Measurements from ENCODE around the gene PAX5. TPM values are rescaled to one million over a fixed set of nuclear protein-coding genes. Genes with fewer than 3 reads are reported as not detected.

PAX5 gene
- total RNA-seq, 3 donors from 2014 or later = 1.2 to 8.6 (median 1.7) TPM

DNA sequence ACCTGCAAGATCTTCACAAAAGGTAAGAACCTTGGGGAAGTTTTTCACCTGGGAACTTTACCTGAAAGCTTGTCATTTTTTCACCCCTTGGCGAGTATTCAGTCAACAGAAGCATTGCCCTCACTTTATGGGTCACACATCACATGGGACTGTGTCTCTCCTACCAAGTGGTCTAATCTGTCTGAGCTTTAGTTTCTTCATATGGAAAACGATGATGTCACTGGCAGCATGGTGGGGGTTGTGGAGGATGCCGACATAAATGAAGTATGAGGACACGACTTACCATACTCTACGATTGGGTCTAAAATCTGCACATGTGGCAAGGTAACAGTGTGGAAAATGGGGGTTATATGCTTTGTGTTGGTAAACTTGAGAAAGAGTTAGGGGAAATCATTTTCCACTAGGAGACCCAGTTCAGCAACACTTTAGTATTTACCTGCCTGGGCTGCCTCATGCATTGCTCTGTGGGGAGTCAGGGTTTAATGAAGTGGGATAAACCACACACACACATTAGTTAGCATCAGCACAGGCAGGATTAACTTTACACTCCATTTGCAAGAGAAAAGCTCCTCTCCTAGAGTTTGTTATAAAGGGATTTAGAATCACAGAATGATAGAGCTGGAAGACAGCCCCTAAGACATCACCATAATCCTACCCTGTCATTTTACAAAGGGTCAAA, 19.8 kb upstream of the PAX5 start:
- H3K4me1 Mint-ChIP-seq (ENCODE audit: low read depth) = no peaks in the 10 kb centered on the region
- no peaks in the 10 kb centered on the region for H3K36me3 Mint-ChIP-seq (ENCODE audit: insufficient read depth)
- no peak overlapping the region for H3K4me3 Mint-ChIP-seq
- peaks cover 46% of the 10 kb centered on the region for H3K27me3 Mint-ChIP-seq (ENCODE audit: low read depth)
- DNase-seq = no peak
- ATAC-seq = no peak
- no peaks in the 10 kb centered on the region for H3K9me3 Mint-ChIP-seq

DNA sequence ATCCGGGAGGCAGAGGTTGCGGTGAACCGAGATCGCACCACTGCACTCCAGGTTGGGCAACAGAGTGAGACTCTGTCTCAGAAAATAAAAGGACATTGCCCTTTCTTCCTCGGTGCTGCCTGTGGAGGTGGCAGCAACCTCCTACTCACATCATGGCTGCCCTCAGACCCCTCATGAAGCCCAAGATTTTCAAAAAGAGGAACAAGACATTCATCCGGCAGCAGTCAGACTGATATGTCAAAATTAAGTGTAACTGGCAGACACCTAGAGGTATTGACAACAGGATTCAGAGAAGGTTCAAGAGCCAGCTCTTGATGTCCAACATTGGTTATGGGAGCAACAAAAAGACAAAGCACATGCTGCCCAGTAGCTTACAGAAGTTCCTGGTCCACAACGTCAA, 12.6 kb upstream of the PAX5 start:
- H3K27me3 Mint-ChIP-seq (ENCODE audit: low read depth) = peaks cover 37% of the 10 kb centered on the region
- H3K36me3 Mint-ChIP-seq (ENCODE audit: insufficient read depth) = no peaks in the 10 kb centered on the region
- no peaks in the 10 kb centered on the region for H3K4me1 Mint-ChIP-seq (ENCODE audit: low read depth)
- H3K9me3 Mint-ChIP-seq = no peaks in the 10 kb centered on the region
- no peak for ATAC-seq
- no peak for DNase-seq
- H3K4me3 Mint-ChIP-seq = no peak overlapping the region

DNA sequence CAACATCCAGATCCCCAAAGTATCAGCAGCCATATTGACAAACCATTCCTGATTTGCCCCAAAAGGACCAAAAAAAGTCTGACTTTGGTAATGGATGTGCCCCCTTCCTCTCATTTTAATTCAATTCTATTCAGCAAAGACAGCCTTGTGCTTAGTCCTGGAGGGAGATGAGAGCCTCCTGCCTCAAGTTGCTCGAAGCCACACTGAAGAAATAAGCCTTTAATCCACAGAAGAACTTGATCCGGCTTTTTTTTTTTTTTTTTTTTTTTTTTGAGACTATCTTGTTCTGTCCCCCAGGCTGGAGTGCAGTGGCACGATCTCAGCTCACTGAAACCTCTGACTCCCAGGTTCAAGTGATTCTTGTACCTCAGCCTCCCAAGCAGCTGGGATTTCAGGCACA, 8.4 kb upstream of the PAX5 start:
- peaks cover 2% of the 10 kb centered on the region for H3K36me3 Mint-ChIP-seq (ENCODE audit: insufficient read depth)
- H3K27me3 Mint-ChIP-seq (ENCODE audit: low read depth) = peaks cover 58% of the 10 kb centered on the region
- ATAC-seq (no peak), DNase-seq (no peak)
- no peaks in the 10 kb centered on the region for H3K9me3 Mint-ChIP-seq
- H3K4me1 Mint-ChIP-seq (ENCODE audit: low read depth) = peaks cover 6% of the 10 kb centered on the region
- H3K4me3 Mint-ChIP-seq = no peak overlapping the region

DNA sequence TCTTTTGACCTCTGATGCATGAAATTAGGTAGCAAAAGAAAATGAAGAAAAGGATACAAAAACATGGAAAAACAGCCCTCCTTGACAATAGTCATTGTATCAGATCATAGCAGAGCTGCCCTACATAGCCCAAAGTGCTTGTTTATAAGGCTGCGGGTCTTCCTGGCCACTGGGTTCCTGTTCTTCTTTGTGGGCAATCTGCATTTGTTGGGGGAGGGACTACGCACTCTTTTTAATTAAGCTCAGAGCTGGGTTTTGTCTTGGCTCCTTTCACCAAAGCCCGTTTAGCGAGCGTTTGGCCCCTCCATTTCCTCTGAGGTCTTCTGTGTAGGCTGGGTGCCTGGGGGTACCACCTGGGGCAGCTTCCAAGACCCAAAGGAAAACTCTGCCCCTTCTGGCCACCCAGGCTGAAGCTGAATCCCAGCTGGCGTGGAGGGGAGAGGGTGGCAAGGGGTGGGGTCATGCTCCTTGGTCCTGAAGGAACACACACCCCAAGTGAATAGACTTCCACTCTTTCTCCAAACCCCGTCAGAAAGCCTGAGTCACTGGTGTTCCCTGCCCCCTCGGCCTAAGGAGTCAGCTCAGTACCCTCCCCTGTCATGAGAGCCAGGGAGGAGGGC, 6.5 kb upstream of the PAX5 start:
- Mint-ChIP-seq H3K4me3 (no peak overlapping the region), H3K9me3 (no peaks in the 10 kb centered on the region), H3K36me3 (ENCODE audit: insufficient read depth) (peaks cover 7% of the 10 kb centered on the region), H3K27me3 (ENCODE audit: low read depth) (peaks cover 71% of the 10 kb centered on the region), H3K4me1 (ENCODE audit: low read depth) (peaks cover 22% of the 10 kb centered on the region)
- ATAC-seq (no peak), DNase-seq (no peak)

DNA sequence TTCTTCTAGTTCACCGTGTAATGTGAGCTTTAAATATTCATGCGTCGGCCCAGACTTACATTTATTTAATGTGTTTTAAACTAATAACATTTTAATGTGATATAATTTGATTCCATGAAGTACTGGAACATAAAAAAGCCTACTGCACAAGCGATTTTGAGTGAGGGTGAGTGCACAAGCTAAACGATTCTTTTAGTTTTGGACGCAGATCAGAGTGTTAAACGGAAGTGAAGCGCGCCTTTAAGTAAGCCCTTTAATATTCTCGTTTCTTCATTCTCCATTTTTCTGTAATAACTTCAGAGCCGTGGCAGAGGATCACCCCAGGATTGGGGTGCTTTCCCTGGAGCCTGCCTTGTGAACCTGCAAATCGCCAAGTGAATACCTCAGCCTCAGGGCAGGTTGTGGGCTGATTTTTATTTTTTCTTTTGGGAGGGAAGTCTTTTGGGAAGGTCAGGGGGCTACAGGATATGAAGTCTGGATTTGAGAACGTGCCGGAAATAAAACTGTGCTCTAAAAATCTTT, 4.9 kb upstream of the PAX5 start:
- H3K4me1 Mint-ChIP-seq (ENCODE audit: low read depth) = peaks cover 33% of the 10 kb centered on the region
- peaks cover 7% of the 10 kb centered on the region for H3K36me3 Mint-ChIP-seq (ENCODE audit: insufficient read depth)
- peaks cover 73% of the 10 kb centered on the region for H3K27me3 Mint-ChIP-seq (ENCODE audit: low read depth)
- no peak overlapping the region for H3K4me3 Mint-ChIP-seq
- no peaks in the 10 kb centered on the region for H3K9me3 Mint-ChIP-seq
- DNase-seq (no peak), ATAC-seq (no peak)

DNA sequence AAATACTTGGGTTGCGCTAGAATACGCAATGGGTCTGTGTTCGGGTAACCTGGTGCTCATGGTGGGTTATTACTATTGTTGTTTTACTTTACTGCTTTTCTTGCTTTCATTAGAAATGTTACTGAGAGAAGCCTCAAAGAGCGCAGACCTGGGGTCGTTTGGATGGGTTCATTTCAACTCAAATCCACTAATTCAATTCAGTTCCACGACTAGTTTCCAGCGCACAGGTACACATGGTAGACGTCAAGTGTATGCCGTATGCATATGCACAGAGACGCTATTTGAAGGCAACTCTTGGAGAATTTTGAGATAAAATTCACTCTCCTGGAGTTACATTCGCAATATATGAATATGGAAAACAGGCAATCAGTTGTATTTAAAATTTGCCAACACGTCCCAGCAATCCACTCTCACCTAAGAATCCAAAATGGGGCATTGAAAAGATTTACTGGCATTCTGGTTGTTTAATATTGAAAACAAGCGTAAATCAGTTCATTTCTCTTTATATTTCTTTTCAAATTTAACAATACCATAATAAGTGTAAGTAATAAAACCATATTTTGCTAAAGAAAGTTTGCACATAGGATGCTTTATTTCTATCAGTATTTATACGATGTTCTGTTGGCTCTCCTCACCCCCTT, 4.4 kb upstream of the PAX5 start:
- Mint-ChIP-seq H3K4me3 (peak overlapping the region; percentile 86), H3K36me3 (ENCODE audit: insufficient read depth) (peaks cover 7% of the 10 kb centered on the region), H3K9me3 (no peaks in the 10 kb centered on the region), H3K27me3 (ENCODE audit: low read depth) (peaks cover 75% of the 10 kb centered on the region), H3K4me1 (ENCODE audit: low read depth) (peaks cover 36% of the 10 kb centered on the region)
- DNase-seq = no peak
- ATAC-seq = no peak

DNA sequence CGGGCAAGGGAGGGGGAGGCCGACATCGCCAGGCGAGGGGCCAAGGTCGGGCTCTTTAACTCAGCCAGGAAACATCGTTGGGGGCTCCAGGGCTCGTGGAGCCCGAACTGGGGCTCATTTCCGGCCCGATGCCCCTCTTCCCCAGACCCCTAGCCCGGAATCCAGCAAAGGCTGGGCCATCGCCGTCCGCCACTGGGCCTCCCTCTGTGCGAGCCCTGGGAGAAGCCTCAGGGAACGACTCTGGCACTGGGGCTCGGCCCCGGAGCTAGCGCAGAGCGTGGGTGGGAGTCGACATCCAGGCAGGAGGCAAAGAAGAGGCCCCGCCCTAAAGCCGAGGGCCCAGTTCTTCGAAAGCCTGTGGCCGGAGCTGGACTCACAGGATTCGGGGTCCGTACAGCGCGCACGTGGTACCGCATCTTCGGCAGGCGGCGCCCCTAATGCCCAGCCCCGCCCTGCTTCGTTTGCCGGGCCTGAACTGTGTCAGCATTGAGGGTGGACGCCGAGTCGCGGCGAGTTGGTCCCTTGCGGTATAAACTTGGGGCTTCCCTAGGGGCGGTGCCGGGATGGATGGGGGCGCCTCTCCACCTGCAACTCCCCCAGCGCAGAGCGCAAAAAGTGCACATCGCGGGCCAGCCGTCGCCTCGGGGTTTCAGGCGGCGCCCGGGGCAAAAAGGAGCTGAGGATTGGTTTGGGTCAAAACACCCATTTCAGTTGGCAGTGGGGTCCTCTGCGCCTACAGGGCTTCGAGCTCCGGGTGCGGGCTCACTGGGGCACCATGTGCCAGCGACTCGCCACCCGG, 3.6 kb upstream of the PAX5 start:
- Mint-ChIP-seq H3K27me3 (ENCODE audit: low read depth) (peaks cover 81% of the 10 kb centered on the region), H3K4me1 (ENCODE audit: low read depth) (peaks cover 36% of the 10 kb centered on the region), H3K36me3 (ENCODE audit: insufficient read depth) (peaks cover 7% of the 10 kb centered on the region), H3K4me3 (peak overlapping the region; percentile 86), H3K9me3 (no peaks in the 10 kb centered on the region)
- DNase-seq (no peak), ATAC-seq (peak; percentile 4 to 11)

DNA sequence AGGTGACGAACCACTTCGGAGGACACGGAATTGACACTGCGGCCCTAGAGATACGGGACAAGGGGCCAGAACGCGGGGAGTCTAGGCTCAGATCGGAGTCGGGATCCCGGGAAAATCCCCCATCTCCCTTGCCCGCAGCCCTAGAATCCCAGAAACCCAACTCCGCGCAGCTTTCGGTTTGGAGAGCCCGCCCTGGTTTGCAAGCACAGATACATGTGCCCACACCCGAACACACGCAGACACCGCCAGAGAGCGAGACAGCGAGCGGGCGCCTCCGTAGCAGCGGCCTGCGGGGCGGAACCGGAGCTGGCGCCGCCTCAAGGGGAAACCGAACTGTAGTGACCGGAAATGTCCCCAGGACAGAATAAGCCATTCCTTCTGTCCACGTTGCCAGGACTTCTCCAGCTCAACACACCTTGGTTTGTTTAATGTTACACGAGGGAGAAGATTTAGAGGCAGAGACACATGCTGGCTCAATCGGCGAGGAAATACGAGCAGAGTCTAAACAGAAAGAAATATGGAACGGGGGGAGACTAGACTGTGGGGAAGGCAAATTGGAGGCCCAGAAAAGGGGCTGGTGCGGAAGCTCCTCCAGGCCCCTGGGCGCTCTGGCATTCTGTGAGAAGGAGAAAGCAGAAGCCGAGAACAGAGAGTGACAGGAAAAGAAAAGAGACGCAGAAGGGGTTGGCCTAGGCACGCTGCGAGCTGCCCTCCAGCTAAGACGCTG, 2.9 kb upstream of the PAX5 start:
- peaks cover 86% of the 10 kb centered on the region for H3K27me3 Mint-ChIP-seq (ENCODE audit: low read depth)
- DNase-seq = peak; percentile 38
- ATAC-seq = peak; percentile 75 to 76
- H3K36me3 Mint-ChIP-seq (ENCODE audit: insufficient read depth) = peaks cover 7% of the 10 kb centered on the region
- peak overlapping the region; percentile 86 for H3K4me3 Mint-ChIP-seq
- no peaks in the 10 kb centered on the region for H3K9me3 Mint-ChIP-seq
- H3K4me1 Mint-ChIP-seq (ENCODE audit: low read depth) = peaks cover 36% of the 10 kb centered on the region

DNA sequence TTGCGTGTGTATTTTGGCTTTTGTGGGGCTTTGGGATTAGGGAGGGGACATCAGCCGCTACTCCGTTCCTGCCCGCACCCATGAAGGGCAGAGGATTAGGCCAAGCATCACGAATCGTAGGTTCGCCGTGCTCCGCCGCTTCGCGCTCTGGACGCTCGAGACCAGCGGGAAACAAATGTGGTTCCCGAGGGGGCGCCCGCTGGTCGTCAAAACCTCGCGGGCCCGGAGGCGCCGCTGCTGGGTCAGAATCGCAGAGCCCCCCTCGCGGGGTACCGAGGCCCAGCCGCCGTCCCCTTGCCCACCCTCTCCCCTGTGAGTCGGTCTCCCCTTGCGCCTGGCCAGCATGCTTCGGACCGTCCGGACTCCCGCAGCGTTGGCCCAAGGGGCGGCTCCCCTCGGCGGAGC, 2.3 kb upstream of the PAX5 start:
- peaks cover 7% of the 10 kb centered on the region for H3K36me3 Mint-ChIP-seq (ENCODE audit: insufficient read depth)
- H3K27me3 Mint-ChIP-seq (ENCODE audit: low read depth) = peaks cover 89% of the 10 kb centered on the region
- H3K4me3 Mint-ChIP-seq = peak overlapping the region; percentile 86
- DNase-seq (no peak), ATAC-seq (no peak)
- no peaks in the 10 kb centered on the region for H3K9me3 Mint-ChIP-seq
- H3K4me1 Mint-ChIP-seq (ENCODE audit: low read depth) = peaks cover 36% of the 10 kb centered on the region

DNA sequence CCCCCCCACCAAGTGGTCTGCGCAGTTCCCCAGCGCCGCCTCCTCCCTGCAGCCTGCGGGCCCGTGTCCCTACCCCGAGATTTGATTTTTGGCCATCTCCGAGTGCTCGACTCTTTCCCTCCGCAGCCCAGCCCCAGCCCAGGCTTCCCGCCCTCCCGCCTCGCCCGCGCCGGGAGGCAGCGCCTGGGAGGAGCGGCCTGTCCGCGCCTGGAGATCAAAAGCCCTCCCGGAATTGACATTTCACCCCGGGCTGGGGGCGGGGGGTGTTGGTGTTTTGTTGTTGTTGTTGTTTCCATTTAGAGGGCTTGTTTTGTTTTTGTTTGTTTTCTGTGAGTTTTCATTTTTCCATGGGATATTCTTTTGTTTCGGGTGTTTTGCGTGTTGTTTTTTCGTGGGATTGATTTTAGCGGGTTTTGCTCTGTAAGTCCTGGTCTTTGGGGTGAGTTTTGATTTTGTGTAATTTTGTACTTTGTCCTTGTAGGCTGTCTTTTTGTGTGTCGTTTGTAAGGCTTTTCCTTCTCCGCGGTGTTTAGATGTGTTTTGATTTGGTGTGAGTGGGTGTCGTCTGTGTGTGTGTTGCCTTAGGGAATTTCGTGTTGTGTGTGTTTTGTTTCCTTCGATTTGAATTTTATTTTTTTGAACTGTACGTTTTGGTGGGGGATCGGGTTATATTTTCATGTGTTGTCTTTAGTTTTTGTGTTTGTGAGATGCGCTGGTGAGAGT, 1.7 kb upstream of the PAX5 start:
- H3K36me3 Mint-ChIP-seq (ENCODE audit: insufficient read depth) = peaks cover 7% of the 10 kb centered on the region
- H3K9me3 Mint-ChIP-seq = no peaks in the 10 kb centered on the region
- no peak for DNase-seq
- peak overlapping the region; percentile 86 for H3K4me3 Mint-ChIP-seq
- ATAC-seq = no peak
- H3K27me3 Mint-ChIP-seq (ENCODE audit: low read depth) = peaks cover 91% of the 10 kb centered on the region
- H3K4me1 Mint-ChIP-seq (ENCODE audit: low read depth) = peaks cover 38% of the 10 kb centered on the region

DNA sequence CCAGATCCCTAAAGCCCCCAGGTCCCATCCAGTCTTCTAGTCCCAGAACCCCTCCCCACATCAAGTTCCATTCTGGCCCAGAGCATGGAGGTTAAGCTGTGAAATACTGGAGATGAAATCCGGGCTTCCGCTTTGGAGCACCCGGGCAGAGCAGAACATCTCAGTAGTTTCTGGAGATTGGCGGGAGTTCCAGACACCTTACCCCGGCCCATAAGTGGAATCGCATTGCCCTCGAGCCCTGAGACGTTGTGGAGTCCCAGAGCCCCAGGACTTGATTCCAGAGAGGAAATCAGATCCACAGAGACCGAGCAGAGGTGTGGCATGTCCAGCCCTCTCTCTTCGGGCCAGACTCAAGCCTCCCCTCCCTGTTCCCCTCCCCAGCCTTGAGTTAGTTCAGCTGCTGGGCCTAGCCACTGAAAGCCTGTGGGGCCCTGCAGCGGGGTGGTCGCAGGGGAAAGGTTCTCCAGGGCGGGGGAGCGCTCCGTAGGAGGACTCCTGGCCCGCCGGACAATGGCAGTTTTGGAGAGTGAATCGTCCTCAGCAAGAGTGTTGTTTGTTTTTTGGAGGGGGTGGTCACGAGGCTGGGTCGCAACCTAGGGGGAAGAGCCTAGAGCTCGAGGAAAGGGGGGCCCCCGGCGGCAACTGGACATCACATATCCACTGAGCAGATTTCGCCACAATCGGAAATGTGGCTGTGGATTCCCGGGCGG, 1.0 kb upstream of the PAX5 start:
- no peaks in the 10 kb centered on the region for H3K9me3 Mint-ChIP-seq
- H3K4me3 Mint-ChIP-seq = peak overlapping the region; percentile 86
- peaks cover 91% of the 10 kb centered on the region for H3K27me3 Mint-ChIP-seq (ENCODE audit: low read depth)
- peaks cover 45% of the 10 kb centered on the region for H3K4me1 Mint-ChIP-seq (ENCODE audit: low read depth)
- no peak for ATAC-seq
- peaks cover 7% of the 10 kb centered on the region for H3K36me3 Mint-ChIP-seq (ENCODE audit: insufficient read depth)
- DNase-seq = no peak

DNA sequence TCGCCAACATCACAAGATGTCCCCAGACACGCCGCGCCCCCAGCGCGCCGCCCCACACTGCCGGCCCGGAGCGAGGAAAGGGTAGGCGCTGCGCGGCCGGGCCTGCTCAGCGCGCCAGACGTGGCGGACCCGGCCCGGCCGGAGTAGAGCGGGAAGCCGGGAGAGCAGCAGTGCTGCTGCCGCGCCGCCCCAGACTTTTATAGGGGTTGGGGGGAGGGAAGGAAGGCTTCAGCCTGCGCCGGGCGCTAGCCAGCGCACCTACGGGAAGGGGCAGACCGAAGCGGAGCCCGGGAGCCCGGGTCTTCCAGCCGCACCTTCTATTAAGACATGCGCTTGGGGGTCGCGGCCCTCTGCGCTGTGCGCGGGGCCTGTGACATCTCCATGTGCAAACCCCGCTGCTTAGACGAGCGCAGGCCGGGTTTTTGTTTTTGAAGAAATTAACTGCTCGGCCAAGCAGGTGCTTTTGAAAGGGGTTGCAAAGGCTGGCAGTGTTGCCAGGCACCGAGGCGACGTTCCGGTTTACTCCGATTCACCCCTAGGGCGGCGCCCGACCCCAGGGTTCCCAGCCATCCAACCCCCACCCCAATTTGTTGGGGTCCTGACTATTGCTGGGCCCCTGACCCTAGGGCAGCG, 353 bp upstream of the PAX5 start:
- Mint-ChIP-seq H3K27me3 (ENCODE audit: low read depth) (peaks cover 93% of the 10 kb centered on the region), H3K9me3 (no peaks in the 10 kb centered on the region), H3K36me3 (ENCODE audit: insufficient read depth) (peaks cover 7% of the 10 kb centered on the region), H3K4me1 (ENCODE audit: low read depth) (peaks cover 51% of the 10 kb centered on the region), H3K4me3 (peak overlapping the region; percentile 72)
- DNase-seq (no peak), ATAC-seq (peak; percentile 29 to 35)

All from activated T-cell treated with anti-CD3 and anti-CD28 coated beads, Interleukin-2, amount 50 U/mL, for 4 hours (primary cell).